CD4-positive, alpha-beta T cell treated with Interleukin-2 at 100 ng/mL for 4 hours (primary cell): ENCODE measurements around the gene MAP2K5.

Experiments
- DNase-seq: peaks from one replicate; pipeline ENCODE4 v3.0.0-alpha.2; 2020; ENCODE audit warnings: low spot score

MAP2K5 gene

GRCh38 chr15:67806536-67806935, 264.0 kb downstream of the MAP2K5 start:
- no peak for DNase-seq

- DNase-seq: no peak
These were observed 264.6 kb downstream of the MAP2K5 start for GRCh38 chr15:67807141-67807540.

- no peak for DNase-seq
These were observed 265.3 kb downstream of the MAP2K5 start for GRCh38 chr15:67807836-67808235.

GRCh38 chr15:67808821-67809220, 266.3 kb downstream of the MAP2K5 start:
- no peak for DNase-seq

GRCh38 chr15:67809441-67809840, 266.9 kb downstream of the MAP2K5 start:
- no peak for DNase-seq

GRCh38 chr15:67809866-67810265, 267.4 kb downstream of the MAP2K5 start:
- no peak for DNase-seq

- no peak for DNase-seq
These were observed 269.7 kb downstream of the MAP2K5 start for GRCh38 chr15:67812241-67812644.

GRCh38 chr15:67813104-67813634, 270.7 kb downstream of the MAP2K5 start:
- no peak for DNase-seq

GRCh38 chr15:67815036-67815592, 272.6 kb downstream of the MAP2K5 start:
- no peak for DNase-seq

GRCh38 chr15:67816668-67817067, 274.2 kb downstream of the MAP2K5 start:
- DNase-seq: no peak

- no peak for DNase-seq
These were observed 276.0 kb downstream of the MAP2K5 start for GRCh38 chr15:67818464-67818863.

- DNase-seq: no peak
These were observed 277.1 kb downstream of the MAP2K5 start for GRCh38 chr15:67819636-67820035.

- DNase-seq: no peak
These were observed 277.9 kb downstream of the MAP2K5 start for GRCh38 chr15:67820122-67820991.

- no peak for DNase-seq
These were observed 278.7 kb downstream of the MAP2K5 start for GRCh38 chr15:67820992-67821783.

GRCh38 chr15:67821784-67822440, 279.4 kb downstream of the MAP2K5 start:
- DNase-seq: no peak

GRCh38 chr15:67822537-67823313, 280.2 kb downstream of the MAP2K5 start:
- no peak for DNase-seq

- no peak for DNase-seq
These were observed 281.1 kb downstream of the MAP2K5 start for GRCh38 chr15:67823314-67824196.

- no peak for DNase-seq
These were observed 281.9 kb downstream of the MAP2K5 start for GRCh38 chr15:67824197-67824968.
